Nephron (organoid): ENCODE data around the gene SPARC.
"Not testable (repeated sequence)": the region's sequence is repeated elsewhere in the genome, so short reads cannot be mapped to it uniquely, and the experiment has no call there.

Experiments used
- H3K27ac Mint-ChIP-seq, 3 experiments: 2 replicates each; pipeline ENCODE4 v1.8.0; 2020; ENCODE audit warnings: mixed read lengths in 3 of 3, mild to moderate bottlenecking in 2 of 3, moderate library complexity in 1 of 3
- H3K27me3 Mint-ChIP-seq: 2 replicates; pipeline ENCODE4 v1.8.0; 2021; ENCODE audit warnings: low read depth, mild to moderate bottlenecking, moderate library complexity, mixed read lengths
- H3K36me3 Mint-ChIP-seq: 2 replicates; pipeline ENCODE4 v1.8.0; 2020; ENCODE audit warnings: low read depth, mixed read lengths
- H3K4me1 Mint-ChIP-seq: 2 replicates; pipeline ENCODE4 v1.8.0; 2020; ENCODE audit warnings: mixed read lengths
- H3K4me3 Mint-ChIP-seq, 3 experiments: 2 replicates each; pipeline ENCODE4 v1.8.0; 2020; ENCODE audit warnings: mild to moderate bottlenecking in 3 of 3, mixed read lengths in 3 of 3, moderate library complexity in 2 of 3
- H3K9me3 Mint-ChIP-seq: 2 replicates; pipeline ENCODE4 v1.8.0; 2020; ENCODE audit warnings: mixed read lengths
- CTCF ChIP-seq, 3 experiments: fragments of 200-600 bp; sonication (generic); IDR thresholded peaks; one replicate each; pipeline ENCODE4 v1.5.0; 2021; ENCODE audit warnings: antibody characterized with exemption in 3 of 3; ENCODE audit not compliant: unreplicated experiment in 3 of 3

SPARC gene

DNA sequence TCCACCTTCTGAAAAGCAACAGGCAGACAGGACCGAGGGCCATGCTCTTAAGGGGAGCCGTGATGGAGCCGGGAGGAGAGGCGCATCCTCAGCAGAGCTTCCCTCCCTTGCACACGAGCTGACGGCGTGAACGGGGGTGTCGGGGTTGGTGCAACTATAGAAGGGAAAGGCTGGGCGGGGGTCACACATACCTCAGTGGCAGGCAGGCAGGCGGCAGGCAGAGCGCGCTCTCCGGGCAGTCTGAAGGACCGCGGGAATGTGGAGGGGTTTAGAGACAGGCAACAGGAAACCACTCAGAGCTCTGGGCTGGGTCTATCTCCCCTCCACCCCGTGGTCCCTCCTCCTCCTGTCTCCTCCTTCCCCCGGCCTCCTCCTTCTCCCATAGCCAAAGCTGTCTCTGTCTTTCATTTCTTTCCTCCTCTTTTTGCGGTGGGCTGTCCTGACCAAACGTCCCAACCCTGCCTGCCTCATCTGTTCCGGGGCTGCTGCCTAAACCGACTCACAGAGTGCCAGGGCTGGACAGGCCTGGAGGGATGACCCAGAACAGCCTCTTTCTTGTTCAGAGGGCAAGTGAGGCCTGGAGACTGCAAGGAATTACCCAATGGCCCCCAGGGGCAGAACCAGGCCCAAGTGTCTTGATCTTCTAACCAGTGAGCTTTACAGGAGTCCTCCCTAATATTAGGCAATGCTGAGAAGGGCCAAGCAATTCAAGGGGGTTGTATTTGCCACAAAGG lies at the start of gene SPARC:
Gene SPARC (minus strand): TSS at position 242 of the 734 bp plus-strand sequence. CDS start 10,727 bp downstream, outside the sequence.
- peak within 1 kb of the TSS; percentile 93 to 98 (median 97) for H3K27ac Mint-ChIP-seq

DNA sequence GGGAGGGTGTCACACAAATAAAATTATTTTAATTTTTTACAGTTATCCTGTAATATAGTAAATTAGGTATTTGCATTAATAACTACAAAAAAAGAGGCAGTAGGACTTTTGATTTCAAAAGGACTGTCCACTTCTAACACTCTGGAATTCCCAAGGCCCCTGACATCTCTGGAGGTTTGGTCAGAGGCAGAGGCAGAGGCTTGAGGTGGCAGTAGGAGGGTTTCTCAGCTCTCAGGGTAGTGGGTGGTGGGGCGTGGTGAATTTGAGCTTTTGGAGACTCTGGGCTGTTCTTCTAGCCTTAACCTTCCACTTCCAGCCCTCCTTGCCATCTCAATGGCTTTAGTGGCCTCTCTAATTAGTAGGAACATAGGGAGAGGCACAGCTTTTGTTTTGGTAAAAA lies 48.9 kb upstream of the SPARC start:
- H3K4me3 Mint-ChIP-seq = no peak overlapping the region
- TF ChIP-seq CTCF (IDR thresholded peaks at IDR 0.05; ENCODE audit: unreplicated experiment in 3 of 3) = no peak
- H3K27me3 Mint-ChIP-seq = no peaks in the 10 kb centered on the region
- H3K36me3 Mint-ChIP-seq = peaks cover under 1% of the 10 kb centered on the region
- H3K9me3 Mint-ChIP-seq = no peaks in the 10 kb centered on the region
- peaks cover 22% of the 10 kb centered on the region for H3K4me1 Mint-ChIP-seq
- peak overlapping the region in 2 of 3 experiments; percentile 74 to 94 for H3K27ac Mint-ChIP-seq

More for the DNA sequence above, at the start of gene SPARC:
- peaks cover 17% of the 10 kb centered on the region for H3K36me3 Mint-ChIP-seq
- H3K27me3 Mint-ChIP-seq = no peaks in the 10 kb centered on the region
- H3K9me3 Mint-ChIP-seq = no peaks in the 10 kb centered on the region
- peaks cover 53% of the 10 kb centered on the region for H3K4me1 Mint-ChIP-seq
- no peak for TF ChIP-seq CTCF (IDR thresholded peaks at IDR 0.05; ENCODE audit: unreplicated experiment in 3 of 3)
- H3K4me3 Mint-ChIP-seq = peak within 1 kb of the TSS; percentile 93 to 99 (median 97)

GRCh38 chr5:151734064-151734408 lies 47.3 kb upstream of the SPARC start:
- TF ChIP-seq CTCF (IDR thresholded peaks at IDR 0.05; ENCODE audit: unreplicated experiment in 3 of 3) = no peak
- H3K27ac Mint-ChIP-seq = no peak overlapping the region
- H3K4me3 Mint-ChIP-seq = no peak overlapping the region
- peaks cover 9% of the 10 kb centered on the region for H3K4me1 Mint-ChIP-seq
- H3K36me3 Mint-ChIP-seq = peaks cover 3% of the 10 kb centered on the region
- H3K9me3 Mint-ChIP-seq = peaks cover 13% of the 10 kb centered on the region
- H3K27me3 Mint-ChIP-seq = no peaks in the 10 kb centered on the region

DNA sequence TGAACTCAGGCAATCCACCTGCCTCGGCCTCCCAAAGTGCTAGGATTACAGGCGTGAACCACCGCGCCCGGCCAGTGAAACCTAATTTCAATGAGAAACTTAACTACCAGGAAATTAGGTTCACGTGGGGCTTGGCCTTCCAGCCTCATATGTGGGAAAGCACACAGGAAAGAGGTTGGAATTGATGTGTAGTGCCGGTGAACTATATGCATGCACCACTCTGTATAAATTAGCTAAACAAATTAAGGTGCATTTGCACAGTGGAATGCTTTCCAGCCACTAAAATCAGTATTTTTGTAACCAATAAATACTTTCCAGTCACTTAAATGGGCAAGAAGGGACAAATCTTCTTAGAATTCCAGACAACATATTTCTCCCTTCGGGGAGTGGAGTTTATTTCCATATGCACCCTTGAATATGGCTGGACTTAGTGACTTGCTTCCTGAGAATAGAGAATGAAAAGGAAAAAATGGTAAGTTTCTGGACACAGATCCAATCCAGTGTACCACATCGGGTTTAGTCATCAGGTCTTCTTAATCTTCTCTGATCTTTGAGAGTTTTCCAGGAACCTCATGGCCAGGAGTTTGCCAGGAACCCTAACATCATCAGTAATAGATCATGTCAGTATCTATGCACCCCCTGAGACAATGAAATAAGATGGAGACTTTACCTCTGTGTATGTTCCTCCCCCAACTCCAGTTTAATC lies 46.8 kb upstream of the SPARC start:
- Mint-ChIP-seq H3K4me3 (no peak overlapping the region), H3K27me3 (no peaks in the 10 kb centered on the region), H3K4me1 (peaks cover 5% of the 10 kb centered on the region), H3K9me3 (peaks cover 13% of the 10 kb centered on the region), H3K27ac (no peak overlapping the region), H3K36me3 (peaks cover 3% of the 10 kb centered on the region)
- TF ChIP-seq CTCF (IDR thresholded peaks at IDR 0.05; ENCODE audit: unreplicated experiment in 3 of 3) = no peak

DNA sequence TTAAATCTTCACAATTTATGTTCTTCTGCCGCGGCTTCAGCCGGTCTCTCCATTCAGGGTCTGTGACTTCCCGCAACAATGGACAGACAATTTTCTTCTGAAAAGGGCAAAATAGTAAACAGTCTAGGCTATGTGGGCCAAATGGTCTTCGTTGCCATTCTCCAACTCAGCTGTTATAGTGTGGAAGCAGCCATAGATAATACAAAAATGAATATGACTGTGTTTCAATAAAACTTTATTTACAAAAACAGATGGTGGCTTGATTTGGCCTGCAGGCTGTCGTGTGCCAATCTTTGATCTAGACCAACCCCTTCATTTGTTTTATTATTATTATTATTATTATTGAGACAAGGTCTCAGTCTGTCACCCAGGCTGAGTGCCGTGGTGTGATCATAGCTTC lies 43.7 kb upstream of the SPARC start:
- peaks cover 5% of the 10 kb centered on the region for H3K4me1 Mint-ChIP-seq
- H3K36me3 Mint-ChIP-seq = peaks cover 7% of the 10 kb centered on the region
- no peak for TF ChIP-seq CTCF (IDR thresholded peaks at IDR 0.05; ENCODE audit: unreplicated experiment in 3 of 3)
- H3K27ac Mint-ChIP-seq = no peak overlapping the region
- no peak overlapping the region for H3K4me3 Mint-ChIP-seq
- no peaks in the 10 kb centered on the region for H3K27me3 Mint-ChIP-seq
- H3K9me3 Mint-ChIP-seq = peaks cover 19% of the 10 kb centered on the region

GRCh38 chr5:151729597-151729996 lies 42.9 kb upstream of the SPARC start:
- not testable (repeated sequence) for H3K4me1 Mint-ChIP-seq, H3K27me3 Mint-ChIP-seq, H3K4me3 Mint-ChIP-seq, H3K36me3 Mint-ChIP-seq, H3K27ac Mint-ChIP-seq
- peaks cover 19% of the 10 kb centered on the region for H3K9me3 Mint-ChIP-seq
